ENCODE measurements around the gene PDGFC. TPM values are rescaled to one million over a fixed set of nuclear protein-coding genes. Genes with fewer than 3 reads are reported as not detected.

PDGFC gene
- total and polyA plus RNA-seq, 2 of the 8 experiments (the other 6 are each of a cell fraction or from before 2014, with no cell fraction given) = 0.65 to 2.7 TPM

DNA sequence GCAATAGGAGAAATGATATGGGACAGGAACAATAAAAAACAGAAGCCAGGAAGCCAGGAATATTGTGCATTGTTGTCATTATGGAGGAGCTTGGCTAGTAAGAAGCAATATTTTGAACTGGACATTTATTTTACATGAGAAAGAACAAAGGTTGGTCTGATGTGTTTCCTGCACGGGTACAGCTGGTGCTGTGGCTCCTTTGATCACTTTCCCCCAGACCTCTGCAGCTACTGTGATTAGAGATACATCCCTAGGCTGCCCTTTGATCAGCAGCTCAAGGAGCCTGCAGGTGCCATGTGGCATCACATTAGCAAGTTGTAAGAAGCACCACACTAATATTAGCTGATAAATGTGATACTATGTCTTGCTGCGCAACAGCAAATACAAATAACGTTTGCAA is 2.5 kb downstream of the PDGFC start:
- CTCF ChIA-PET (ENCODE audit: partially characterized antibody) = interaction anchor here (0.8 to 5.3 kb wide), 28 partner anchors 9 to 969 kb away, joined by 3 to 21 read pairs (median 4); no protein-coding TSS in a partner anchor
- peak overlapping the region in 1 of 2 experiments; percentile 31; a peak in 1 of 4 replicates for H3K4me2 ChIP-seq (ENCODE audit: insufficient read depth in 1 of 2, low read depth in 2 of 2, low read length in 2 of 2)
- no peaks in the 10 kb centered on the region for H3K79me2 ChIP-seq (ENCODE audit: control insufficient read depth in 1 of 2, insufficient read depth in 2 of 2, low read length in 2 of 2)

More for the DNA sequence above, 2.5 kb downstream of the PDGFC start:
- Histone ChIP-seq H3K27me3 (replicated peaks in 1 of 4; ENCODE audit: control insufficient read depth in 3 of 4, extremely low read depth in 1 of 4, insufficient read depth in 3 of 4, low read length in 3 of 4) (peaks cover 0 to 5% (median 2%) of the 10 kb centered on the region in 4 experiments; a peak in 3 of 7 replicates), H3K4me3 (ENCODE audit: extremely low read depth in 1 of 4, insufficient read depth in 2 of 4, low read depth in 3 of 4, low read length in 4 of 4) (no peak overlapping the region), H4K20me1 (replicated peaks in 1 of 2; ENCODE audit: control insufficient read depth in 1 of 2, insufficient read depth in 2 of 2, low read length in 2 of 2) (peaks cover 0 to 5% of the 10 kb centered on the region in 2 experiments), H4K5ac (ENCODE audit: insufficient read length, low read depth, low read length) (no peak overlapping the region), H2BK15ac (ENCODE audit: low read length) (no peak overlapping the region), H3K36me3 (ENCODE audit: control insufficient read depth in 2 of 4, insufficient read depth in 4 of 4, low read length in 3 of 4) (no peaks in the 10 kb centered on the region), H2BK120ac (replicated peaks; ENCODE audit: low read depth, low read length) (no peak overlapping the region), H3K79me1 (ENCODE audit: low read depth, low read length) (no peaks in the 10 kb centered on the region), H4K91ac (replicated peaks; ENCODE audit: insufficient read length, low read length) (no peak overlapping the region), H2BK20ac (ENCODE audit: low read length) (no peak overlapping the region), H3K27ac (ENCODE audit: low read depth, low read length) (no peak overlapping the region), H3K4me1 (replicated peaks in 1 of 4; ENCODE audit: control insufficient read depth in 3 of 4, insufficient read depth in 4 of 4, low read length in 3 of 4) (peaks cover 3 to 16% (median 7%) of the 10 kb centered on the region in 4 experiments; a peak in 6 of 7 replicates), H3K56ac (replicated peaks; ENCODE audit: insufficient read length, low read depth, low read length) (no peak overlapping the region), H3K14ac (ENCODE audit: insufficient read length) (no peak overlapping the region), H3K18ac (ENCODE audit: extremely low read depth, low read length) (no peak overlapping the region), H3K23me2 (ENCODE audit: low read depth, low read length) (peaks cover 6% of the 10 kb centered on the region), H3K9ac (replicated peaks in 1 of 4; ENCODE audit: extremely low read depth in 1 of 4, low read depth in 3 of 4, low read length in 3 of 4) (no peak overlapping the region), H2BK12ac (ENCODE audit: low read depth, low read length) (no peak overlapping the region), H2BK5ac (ENCODE audit: low read depth, low read length) (no peak overlapping the region), H2AK5ac (ENCODE audit: low read depth, low read length) (no peak overlapping the region), H3K4ac (replicated peaks; ENCODE audit: insufficient read length, low read depth, low read length) (no peak overlapping the region), H2AFZ (ENCODE audit: low read length) (no peak overlapping the region), H4K8ac (ENCODE audit: extremely low read depth, insufficient read depth, low read length) (no peak overlapping the region), H3K9me3 (ENCODE audit: insufficient read depth in 2 of 2, low read depth in 1 of 2, low read length in 1 of 2) (no peaks in the 10 kb centered on the region), H3K23ac (ENCODE audit: insufficient read length) (no peak overlapping the region)
- DNase-seq (ENCODE audit: low read depth in 1 of 2, low spot score in 2 of 2) (no peak), FAIRE-seq (no peak)
- TF ChIP-seq BCL11A (IDR thresholded peaks at IDR 0.05; ENCODE audit: low read depth in 2 of 2, low read length in 2 of 2) (no peak), SIRT6 (IDR thresholded peaks at IDR 0.05; ENCODE audit: low read length) (no peak), JUND (IDR thresholded peaks at IDR 0.05; ENCODE audit: low read length) (no peak), BRCA1 (IDR thresholded peaks at IDR 0.05; ENCODE audit: low read depth, low read length) (no peak), NANOG (IDR thresholded peaks at IDR 0.05; ENCODE audit: insufficient read depth, low read depth, low read length, poor library complexity, severe bottlenecking) (no peak), KDM5A (IDR thresholded peaks at IDR 0.05; ENCODE audit: low read length) (no peak), EGR1 (IDR thresholded peaks at IDR 0.05; ENCODE audit: borderline replicate concordance, low read depth, low read length) (no peak), EZH2 (IDR thresholded peaks at IDR 0.05; ENCODE audit: low read depth, low read length, severe bottlenecking) (no peak), TBP (IDR thresholded peaks at IDR 0.05; ENCODE audit: low read depth, low read length) (no peak), BACH1 (IDR thresholded peaks at IDR 0.05; ENCODE audit: low read length) (no peak), TCF12 (IDR thresholded peaks at IDR 0.05; ENCODE audit: low read depth, low read length) (no peak), RXRA (IDR thresholded peaks at IDR 0.05; ENCODE audit: insufficient read depth, low read depth, low read length) (no peak), CBX5 (IDR thresholded peaks at IDR 0.05; ENCODE audit: low read depth, low read length) (no peak)
- POLR2A ChIA-PET (ENCODE audit: partially characterized antibody) = no interaction called here
- 97% methylated on average over 3 of the region's 3 CpGs; no CpG with 5 or more reads in 1 of the 2 experiments for WGBS, 2 experiments (ENCODE audit: extremely low coverage in 1 of 2, insufficient coverage in 1 of 2, insufficient read length in 1 of 2, insufficient replicate concordance in 2 of 2, low coverage in 1 of 2, low lambda C conversion rate in 2 of 2, missing lambda C conversion rate in 1 of 2)
